LoVo (cell line): ENCODE results near the gene TEF.
A peak's percentile ranks its signal among the peaks of the same experiment; 100 is the strongest.

Source experiments
- DNase-seq: peaks from one replicate; pipeline ENCODE4 v3.0.0-alpha.2; 2016; ENCODE audit warnings: low spot score

The TEF gene, protein sequence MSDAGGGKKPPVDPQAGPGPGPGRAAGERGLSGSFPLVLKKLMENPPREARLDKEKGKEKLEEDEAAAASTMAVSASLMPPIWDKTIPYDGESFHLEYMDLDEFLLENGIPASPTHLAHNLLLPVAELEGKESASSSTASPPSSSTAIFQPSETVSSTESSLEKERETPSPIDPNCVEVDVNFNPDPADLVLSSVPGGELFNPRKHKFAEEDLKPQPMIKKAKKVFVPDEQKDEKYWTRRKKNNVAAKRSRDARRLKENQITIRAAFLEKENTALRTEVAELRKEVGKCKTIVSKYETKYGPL

GRCh38 chr22:41381329-41382097 is at the start of gene TEF:
TEF (plus strand) TSS chr22:41381942; CDS start chr22:41382045, 103 bp downstream.
- DNase-seq: peak; percentile 99

DNA sequence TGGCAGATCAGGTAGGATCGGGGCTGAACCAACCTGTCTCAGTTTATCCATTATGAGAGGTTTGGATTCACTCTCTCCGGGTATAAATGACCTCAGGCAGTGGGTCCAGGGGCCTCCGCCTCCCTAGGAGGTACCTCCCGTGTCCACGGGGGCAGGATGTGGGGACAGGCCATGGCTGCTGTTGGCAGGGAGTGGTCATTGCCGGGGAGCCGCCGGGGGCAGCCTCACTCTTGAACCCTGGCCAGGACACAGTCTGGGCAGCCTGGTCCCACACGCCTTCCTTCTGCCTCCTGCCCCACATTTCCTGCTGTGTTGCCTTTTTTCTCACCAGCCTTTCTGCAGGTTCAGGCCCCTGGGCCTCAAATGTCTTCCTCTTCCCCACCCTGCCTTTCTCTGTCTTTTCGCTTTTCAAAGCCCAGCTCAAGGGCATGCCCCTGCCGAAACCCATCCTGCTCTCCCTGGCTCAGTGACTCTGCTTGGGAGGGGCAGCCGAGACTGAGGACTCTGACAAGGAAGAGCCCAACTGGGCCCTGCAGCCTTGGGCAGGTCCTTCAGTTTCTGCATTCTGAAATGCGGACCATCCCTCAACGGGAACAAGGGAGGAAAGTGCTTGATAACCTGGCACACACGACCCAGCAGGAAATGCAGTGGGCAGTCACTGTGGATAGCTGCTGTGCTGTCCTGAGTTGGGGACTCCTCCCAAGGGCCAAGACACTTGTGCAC is 49.4 kb upstream of the TEF start:
- no peak for DNase-seq

DNA sequence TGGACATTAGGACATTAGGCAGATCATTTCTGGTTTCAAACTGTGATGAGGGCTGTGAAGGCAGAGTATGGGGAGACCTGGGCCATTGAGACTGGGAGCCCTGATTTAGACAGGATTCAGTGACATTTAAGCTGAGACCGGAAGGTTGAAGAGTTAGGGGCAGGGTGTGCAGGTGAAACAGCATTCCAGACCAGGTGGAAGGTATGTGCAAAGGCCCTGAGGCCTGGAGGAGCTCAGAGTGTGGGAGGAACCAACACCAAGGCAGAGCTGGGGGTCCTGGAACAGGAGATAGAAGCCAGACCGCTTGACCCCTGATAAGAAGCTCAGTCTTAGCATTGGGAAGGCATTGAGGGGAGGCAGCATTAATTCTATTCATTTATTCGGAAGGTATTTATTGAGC is 47.9 kb upstream of the TEF start:
- DNase-seq: no peak

- no peak for DNase-seq
Measured at GRCh38 chr22:41334215-41334614, 47.5 kb upstream of the TEF start.

DNA sequence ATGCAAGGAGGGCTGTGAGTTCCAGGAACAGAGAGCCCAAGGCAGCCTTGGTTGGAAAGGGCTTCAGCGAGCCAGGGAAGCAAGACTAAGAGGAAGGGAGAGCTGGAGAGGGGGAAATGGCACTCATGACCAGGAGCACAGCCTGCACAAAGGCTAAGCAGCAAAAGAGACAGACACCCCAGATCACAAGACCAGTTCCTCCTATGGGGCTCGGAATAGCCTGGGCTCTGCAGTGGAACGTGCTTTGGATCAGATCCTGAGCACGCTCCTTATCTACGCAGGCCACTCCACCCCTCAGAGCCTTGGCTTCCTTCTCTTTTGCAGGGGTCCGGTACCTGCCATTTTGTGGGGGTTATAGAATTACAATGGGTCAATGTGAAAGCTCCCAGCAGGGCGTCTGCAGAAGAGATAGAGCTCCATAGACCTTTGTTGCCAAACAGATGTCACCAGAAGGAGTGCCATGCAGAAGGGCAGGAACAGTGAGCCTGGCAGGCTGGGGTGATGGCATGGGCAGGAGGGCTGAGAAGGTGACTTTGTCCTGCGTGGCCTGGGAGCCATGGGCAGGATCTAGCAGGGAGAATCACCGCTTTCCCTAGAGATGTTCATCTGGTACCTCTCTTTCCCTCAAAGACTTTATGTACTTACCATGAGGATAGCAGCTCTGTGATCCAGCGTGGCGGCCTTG is 46.6 kb upstream of the TEF start:
- DNase-seq: no peak

GRCh38 chr22:41338614-41339212 is 43.0 kb upstream of the TEF start:
- no peak for DNase-seq

- DNase-seq: no peak
Measured at GRCh38 chr22:41339823-41340222, 41.9 kb upstream of the TEF start.

GRCh38 chr22:41340357-41340756 is 41.4 kb upstream of the TEF start:
- DNase-seq: no peak

DNA sequence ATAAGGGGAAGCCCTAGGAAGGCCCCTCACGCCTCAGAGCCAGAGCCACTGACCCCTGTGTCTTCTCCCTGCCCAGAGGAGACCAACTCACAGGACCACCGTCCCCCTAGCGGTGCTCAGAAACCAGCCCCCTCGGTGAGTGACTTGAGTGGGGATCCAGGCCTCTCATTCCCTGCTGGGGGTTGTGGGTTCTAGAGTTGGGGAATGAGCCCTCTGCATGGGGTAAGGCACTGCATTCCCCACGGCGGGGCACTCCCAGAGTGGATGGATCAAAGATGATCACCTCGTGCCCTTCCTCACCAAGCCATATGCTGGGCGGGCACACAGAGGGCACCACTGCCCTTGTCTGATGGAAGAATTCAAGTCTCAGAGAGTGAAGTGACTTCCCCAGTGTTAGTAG is 40.7 kb upstream of the TEF start:
- no peak for DNase-seq

GRCh38 chr22:41341990-41342389 is 39.8 kb upstream of the TEF start:
- DNase-seq: no peak

DNA sequence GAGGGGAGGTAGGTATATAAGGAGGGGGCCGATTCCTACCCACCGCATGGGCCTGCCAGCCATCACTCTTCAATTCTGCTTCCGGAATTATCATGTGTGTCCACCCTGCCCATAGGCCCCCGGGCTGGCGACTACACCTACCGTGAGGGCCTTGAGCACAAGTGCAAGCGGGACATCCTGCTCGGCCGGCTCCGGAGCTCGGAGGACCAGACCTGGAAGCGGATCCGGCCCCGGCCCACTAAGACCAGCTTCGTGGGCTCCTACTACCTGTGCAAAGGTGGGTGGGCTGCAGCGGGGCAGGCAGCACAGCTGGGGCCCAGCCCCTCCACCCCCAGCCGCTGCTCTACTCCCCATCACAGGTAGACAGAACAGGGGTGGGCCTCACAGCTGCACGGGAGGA is 38.4 kb upstream of the TEF start:
- no peak for DNase-seq

- no peak for DNase-seq
Measured at GRCh38 chr22:41343717-41344116, 38.0 kb upstream of the TEF start.

DNA sequence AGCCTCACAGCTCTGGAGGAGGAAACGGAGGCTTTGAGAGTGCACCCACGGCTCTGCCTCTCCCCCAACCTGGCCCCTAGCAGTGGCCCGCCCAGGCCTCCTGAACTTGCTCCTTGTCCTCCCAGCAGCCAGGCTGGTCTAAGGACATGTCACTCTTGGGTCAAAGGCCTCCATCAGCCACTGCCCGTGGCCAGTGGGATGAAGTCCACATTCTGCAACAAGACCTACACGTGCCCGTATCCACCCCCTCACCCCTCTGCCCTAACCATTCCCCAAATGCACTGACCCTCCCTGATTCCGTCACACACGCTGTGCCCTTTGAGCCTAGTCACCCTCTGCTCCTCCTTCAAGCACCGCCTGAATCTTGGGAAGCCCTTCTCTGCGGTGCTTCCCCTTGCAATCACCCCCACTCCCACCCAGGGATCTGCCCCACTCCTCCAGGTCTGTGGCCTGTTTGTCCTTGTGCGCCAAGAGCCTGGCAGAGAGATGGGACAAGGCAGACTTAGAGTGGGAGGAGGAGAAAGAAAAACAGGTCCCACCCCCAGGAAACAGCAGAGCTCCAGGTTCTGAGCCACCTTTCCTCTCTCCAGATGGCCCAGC is 37.5 kb upstream of the TEF start:
- DNase-seq: no peak

DNA sequence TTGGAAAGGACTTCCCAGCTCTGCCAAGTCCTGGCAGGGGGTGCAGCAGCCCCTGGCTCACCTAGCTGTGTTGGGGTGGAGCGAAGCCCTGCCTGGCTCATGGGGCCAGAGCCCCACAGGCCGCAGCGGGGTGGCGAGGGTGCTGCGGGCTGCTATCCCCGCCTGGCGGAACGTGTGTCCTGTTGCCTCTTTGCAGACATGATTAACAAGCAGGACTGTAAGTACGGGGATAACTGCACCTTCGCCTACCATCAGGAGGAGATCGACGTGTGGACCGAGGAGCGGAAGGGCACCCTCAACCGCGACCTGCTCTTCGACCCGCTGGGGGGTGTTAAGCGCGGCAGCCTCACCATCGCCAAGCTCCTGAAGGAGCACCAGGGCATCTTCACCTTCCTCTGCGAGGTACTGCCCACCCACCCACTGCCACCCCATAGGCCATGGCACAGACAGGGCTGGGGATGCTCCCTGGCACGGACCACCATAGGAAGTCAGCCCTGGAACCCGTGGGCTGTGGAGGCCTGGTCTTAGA is 35.9 kb upstream of the TEF start:
- DNase-seq: no peak

DNA sequence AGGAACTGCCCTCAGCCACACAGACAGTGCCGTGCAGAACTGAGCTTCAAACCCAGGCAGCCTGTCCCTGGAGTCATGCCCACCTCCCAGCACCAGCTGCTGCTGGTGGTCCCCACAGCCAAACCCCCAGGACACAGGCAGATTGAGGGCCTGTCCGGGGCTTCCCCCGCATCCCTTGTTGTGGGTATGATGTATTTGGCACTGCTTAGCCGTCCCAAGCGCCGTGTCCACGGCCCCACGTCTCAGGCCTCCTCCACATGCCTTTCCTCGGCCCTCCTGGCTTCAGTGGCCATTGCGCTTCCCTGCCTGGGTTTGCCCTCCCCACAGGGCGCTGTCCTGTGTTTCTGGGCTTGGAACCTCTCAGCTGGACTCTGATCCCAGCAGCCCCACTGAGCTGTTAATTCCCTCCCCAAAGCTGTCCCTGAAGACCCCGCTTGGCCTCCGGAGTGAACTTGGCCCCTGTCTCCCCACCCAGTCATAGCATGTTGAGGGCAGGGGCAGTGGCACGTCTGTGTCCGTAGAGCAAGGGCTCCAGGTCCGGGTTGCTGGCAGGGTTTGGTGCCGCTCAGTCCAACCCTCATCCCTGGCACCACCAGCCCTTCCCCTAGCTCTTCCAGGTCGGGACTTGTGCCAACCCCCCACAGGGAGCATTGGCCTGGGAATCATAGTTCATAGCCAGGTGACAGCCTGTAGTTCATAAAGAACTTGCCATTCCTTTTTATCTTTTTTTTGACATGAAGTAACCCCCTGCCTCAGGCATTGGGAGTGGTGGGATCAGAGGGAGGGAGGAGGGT is 34.5 kb upstream of the TEF start:
- DNase-seq: no peak

GRCh38 chr22:41348964-41349484 is 32.7 kb upstream of the TEF start:
- no peak for DNase-seq

GRCh38 chr22:41350087-41350486 is 31.7 kb upstream of the TEF start:
- DNase-seq: no peak

- DNase-seq: no peak
Measured at GRCh38 chr22:41351011-41351410, 30.7 kb upstream of the TEF start.

DNA sequence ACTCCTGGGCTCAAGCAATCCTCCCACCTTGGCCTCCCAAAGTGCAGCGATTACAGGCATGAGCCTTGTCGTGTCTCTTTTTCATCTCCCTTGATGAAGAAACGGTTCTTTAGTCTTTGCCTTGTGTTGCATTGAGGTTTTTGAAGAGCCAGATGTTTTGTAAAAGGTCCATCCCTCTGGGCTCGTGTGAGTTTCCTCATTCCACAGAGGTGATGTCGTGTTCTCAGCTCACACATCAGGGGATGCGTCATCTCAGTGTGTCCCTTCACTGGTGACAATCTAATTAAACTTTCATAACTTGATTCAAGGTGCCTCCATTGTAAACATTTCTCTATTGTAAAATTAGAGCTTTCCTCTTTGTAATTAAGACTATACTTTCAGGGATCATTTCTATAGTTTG is 29.7 kb upstream of the TEF start:
- peak; percentile 31 for DNase-seq

DNA sequence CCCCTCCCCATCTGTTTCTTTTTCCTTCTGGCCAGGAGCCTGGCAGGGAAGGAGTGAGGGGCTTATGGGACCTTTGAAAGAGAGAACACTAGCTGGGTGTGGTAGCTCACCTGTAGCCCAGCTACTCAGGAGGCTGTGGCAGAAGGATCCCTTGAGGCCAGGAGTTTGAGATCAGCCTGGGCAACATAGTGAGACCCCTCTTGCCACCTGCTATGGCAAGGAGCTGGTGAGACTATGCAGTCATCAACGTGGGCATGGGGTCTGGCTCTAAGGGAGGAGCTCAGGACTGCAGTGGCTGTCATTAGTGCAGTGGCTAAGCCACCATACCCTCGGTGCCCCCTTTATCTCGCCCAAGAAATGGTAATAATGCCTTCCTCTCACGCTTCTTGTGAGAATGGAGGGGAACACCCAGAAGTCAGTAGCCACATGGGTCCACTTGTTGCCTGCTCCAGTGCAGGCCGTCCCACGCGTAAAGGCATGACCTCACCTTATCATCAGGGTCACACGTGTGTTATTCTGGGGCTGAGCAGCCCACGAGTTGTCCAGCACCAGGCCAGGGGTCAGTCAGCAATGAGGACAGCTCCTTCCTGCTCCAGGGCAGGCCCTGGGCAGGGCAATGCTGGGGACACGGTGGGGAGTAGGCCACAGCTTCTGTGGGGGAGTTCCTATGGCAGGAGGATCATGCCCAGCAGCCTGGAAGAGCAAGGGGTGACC is 27.7 kb upstream of the TEF start:
- DNase-seq: no peak
